ENCODE data around the gene TMEM72. TPM values are rescaled to one million over a fixed set of nuclear protein-coding genes. Genes with fewer than 3 reads are reported as not detected.

Gene TMEM72
- total and polyA plus RNA-seq, 2 of the 13 experiments (the other 11 are each of a cell fraction or from before 2014, with no cell fraction given): 0.04 TPM; not detected in 1

- TF ChIP-seq ZGPAT (CRISPR knock-in tag; IDR thresholded peaks at IDR 0.05): peak; percentile 93
- peak; percentile 37; the same call in 1 of the 2 replicates for TF ChIP-seq ZNF710 (CRISPR knock-in tag; IDR thresholded peaks at IDR 0.05; ENCODE audit: borderline replicate concordance)
- no peak for TF ChIP-seq NFE2 (CRISPR knock-in tag; IDR thresholded peaks at IDR 0.05)
- TF ChIP-seq NONO (IDR thresholded peaks at IDR 0.05): no peak
- peak; percentile 69; the same call in 1 of the 2 replicates for TF ChIP-seq NONO (CRISPR knock-in tag; conservative IDR thresholded peaks at IDR 0.05)
- TF ChIP-seq KLF15 (CRISPR knock-in tag; IDR thresholded peaks at IDR 0.05; ENCODE audit: borderline replicate concordance): no peak
- no peak for TF ChIP-seq HMG20B (CRISPR knock-in tag; conservative IDR thresholded peaks at IDR 0.05)
- TF ChIP-seq HCFC1 (IDR thresholded peaks at IDR 0.05; ENCODE audit: low read depth, low read length): 0 out of 2 replicates have a peak, but pooled peaks have one; percentile 11
- TF ChIP-seq PBX3 (CRISPR knock-in tag; IDR thresholded peaks at IDR 0.05; ENCODE audit: borderline replicate concordance): no peak
- peak; percentile 91; the same call in 1 of the 2 replicates for TF ChIP-seq KLF11 (CRISPR knock-in tag; IDR thresholded peaks at IDR 0.05)
- no peak for TF ChIP-seq SNAPC5 (CRISPR knock-in tag; IDR thresholded peaks at IDR 0.05; ENCODE audit: borderline replicate concordance)
- TF ChIP-seq ZNF280D (CRISPR knock-in tag; IDR thresholded peaks at IDR 0.05): peak; percentile 94
- peak; percentile 78; the same call in 1 of the 2 replicates for TF ChIP-seq ZNF205 (CRISPR knock-in tag; IDR thresholded peaks at IDR 0.05)
- TF ChIP-seq AGO1 (IDR thresholded peaks at IDR 0.05; ENCODE audit: low read depth, low read length, poor library complexity, severe bottlenecking): no peak
- TF ChIP-seq TFAP4 (IDR thresholded peaks at IDR 0.05; ENCODE audit: borderline replicate concordance, low read depth): peak; percentile 79; the same call in 1 of the 2 replicates
- TF ChIP-seq FOXO1 (CRISPR knock-in tag; IDR thresholded peaks at IDR 0.05): peak; percentile 63; the same call in 1 of the 2 replicates
- TF ChIP-seq SAP130 (CRISPR knock-in tag; IDR thresholded peaks at IDR 0.05; ENCODE audit: low read depth): peak; percentile 86
- TF ChIP-seq ZFP37 (CRISPR knock-in tag; IDR thresholded peaks at IDR 0.05; ENCODE audit: borderline replicate concordance): peak; percentile 87; the same call in 1 of the 2 replicates
Measured at GRCh38 chr10:44935201-44935965, 24.2 kb downstream of the TMEM72 start (continued).
